Loucy (cell line): ENCODE data around the gene PRKN.

Experiments
- H2AFZ ChIP-seq: fragments of 200-600 bp; sonication (generic); 2 replicates; pipeline ENCODE4 v1.6.0; 2016; ENCODE audit warnings: antibody characterized with exemption, mild to moderate bottlenecking, low read length, moderate library complexity
- H3F3A ChIP-seq: fragments of 200-600 bp; 2 replicates; pipeline ENCODE4 v1.6.0; 2016; ENCODE audit warnings: antibody characterized with exemption, low read depth, mild to moderate bottlenecking
- H3K27me3 ChIP-seq: fragments of 200-600 bp; sonication (generic); 2 replicates; pipeline ENCODE4 v1.6.1; 2014; ENCODE audit warnings: low read length, mild to moderate bottlenecking; ENCODE audit not compliant: insufficient read depth, poor library complexity, severe bottlenecking
- H3K36me3 ChIP-seq: fragments of 200-600 bp; sonication (generic); 2 replicates; pipeline ENCODE4 v1.6.1; 2016; ENCODE audit warnings: low read length; ENCODE audit not compliant: insufficient read depth
- H3K4me1 ChIP-seq: fragments of 200-600 bp; sonication (generic); 2 replicates; pipeline ENCODE4 v1.5.1; 2014; ENCODE audit warnings: low read length, mild to moderate bottlenecking; ENCODE audit not compliant: insufficient read depth, poor library complexity, severe bottlenecking
- H3K4me2 ChIP-seq: fragments of 200-600 bp; sonication (generic); 2 replicates; pipeline ENCODE4 v1.6.0; 2014; ENCODE audit warnings: antibody characterized with exemption, low read length, low read depth, mild to moderate bottlenecking; ENCODE audit not compliant: poor library complexity, severe bottlenecking
- H3K4me3 ChIP-seq: fragments of 200-600 bp; sonication (generic); 2 replicates; pipeline ENCODE4 v1.5.1; 2014; ENCODE audit warnings: low read length, mild to moderate bottlenecking, mixed read lengths; ENCODE audit not compliant: poor library complexity, severe bottlenecking
- H3K79me2 ChIP-seq: fragments of 200-600 bp; sonication (generic); 2 replicates; pipeline ENCODE4 v1.6.1; 2014; ENCODE audit warnings: low read length; ENCODE audit not compliant: insufficient read depth
- H3K9ac ChIP-seq: fragments of 200-600 bp; sonication (generic); 2 replicates; pipeline ENCODE4 v1.6.0; 2014; ENCODE audit warnings: mild to moderate bottlenecking, low read depth, low read length, moderate library complexity; ENCODE audit not compliant: poor library complexity, severe bottlenecking
- H3K9me2 ChIP-seq: fragments of 200-600 bp; sonication (generic); replicated peaks from 2 replicates; pipeline ENCODE4 v1.6.1; 2016; ENCODE audit warnings: low read depth, low read length, mixed read lengths
- H3K9me3 ChIP-seq: fragments of 200-600 bp; sonication (generic); 2 replicates; pipeline ENCODE4 v1.6.1; 2014; ENCODE audit warnings: mild to moderate bottlenecking, antibody characterized with exemption, low read length, low read depth; ENCODE audit not compliant: insufficient read depth
- H4K20me1 ChIP-seq: fragments of 200-600 bp; sonication (generic); 2 replicates; pipeline ENCODE4 v1.6.0; 2014; ENCODE audit warnings: antibody characterized with exemption, low read length, mild to moderate bottlenecking; ENCODE audit not compliant: insufficient read depth, poor library complexity, severe bottlenecking
- EZH2phosphoT487 ChIP-seq: fragments of 200-600 bp; IDR thresholded peaks from 2 replicates; pipeline ENCODE4 v1.6.1; 2018; ENCODE audit warnings: antibody characterized with exemption, mild to moderate bottlenecking, moderate library complexity, borderline replicate concordance
- TF ChIP-seq, protein P1 (sequence below): fragments of 200-600 bp; sonication (generic); conservative IDR thresholded peaks from 2 replicates; pipeline ENCODE4 v1.5.1; 2014; ENCODE audit warnings: mild to moderate bottlenecking, antibody characterized with exemption, low read length

Gene PRKN

DNA sequence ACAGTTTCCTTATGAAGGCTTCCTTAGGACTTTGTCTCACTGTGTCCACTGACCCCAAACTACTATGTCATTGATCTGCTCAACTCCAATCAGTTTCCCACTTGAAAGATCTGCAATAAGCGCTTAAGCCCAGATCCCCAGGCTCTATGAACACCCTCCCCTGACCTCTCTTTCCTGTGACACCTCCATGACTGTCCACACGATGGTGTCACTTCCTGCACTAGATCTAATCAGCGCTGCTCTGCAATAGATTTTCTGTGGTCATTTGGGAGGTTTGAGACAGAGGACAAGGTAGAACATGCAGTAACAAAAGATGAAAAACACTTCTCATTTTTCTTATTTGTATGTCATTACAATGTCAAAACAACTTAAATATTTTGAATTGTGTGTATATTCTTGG, 1149.1 kb downstream of the PRKN start:
- no peaks in the 10 kb centered on the region for H3K4me1 ChIP-seq
- H3K4me2 ChIP-seq, result no peak overlapping the region
- no peaks in the 10 kb centered on the region for H3F3A ChIP-seq
- no peak overlapping the region for H2AFZ ChIP-seq
- no peak overlapping the region for H3K9ac ChIP-seq
- TF ChIP-seq, protein P1, sequence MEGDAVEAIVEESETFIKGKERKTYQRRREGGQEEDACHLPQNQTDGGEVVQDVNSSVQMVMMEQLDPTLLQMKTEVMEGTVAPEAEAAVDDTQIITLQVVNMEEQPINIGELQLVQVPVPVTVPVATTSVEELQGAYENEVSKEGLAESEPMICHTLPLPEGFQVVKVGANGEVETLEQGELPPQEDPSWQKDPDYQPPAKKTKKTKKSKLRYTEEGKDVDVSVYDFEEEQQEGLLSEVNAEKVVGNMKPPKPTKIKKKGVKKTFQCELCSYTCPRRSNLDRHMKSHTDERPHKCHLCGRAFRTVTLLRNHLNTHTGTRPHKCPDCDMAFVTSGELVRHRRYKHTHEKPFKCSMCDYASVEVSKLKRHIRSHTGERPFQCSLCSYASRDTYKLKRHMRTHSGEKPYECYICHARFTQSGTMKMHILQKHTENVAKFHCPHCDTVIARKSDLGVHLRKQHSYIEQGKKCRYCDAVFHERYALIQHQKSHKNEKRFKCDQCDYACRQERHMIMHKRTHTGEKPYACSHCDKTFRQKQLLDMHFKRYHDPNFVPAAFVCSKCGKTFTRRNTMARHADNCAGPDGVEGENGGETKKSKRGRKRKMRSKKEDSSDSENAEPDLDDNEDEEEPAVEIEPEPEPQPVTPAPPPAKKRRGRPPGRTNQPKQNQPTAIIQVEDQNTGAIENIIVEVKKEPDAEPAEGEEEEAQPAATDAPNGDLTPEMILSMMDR, result no peak
- no peak for TF ChIP-seq EZH2phosphoT487
- no peak overlapping the region for H3K4me3 ChIP-seq
- H3K36me3 ChIP-seq, result no peaks in the 10 kb centered on the region
- H3K9me3 ChIP-seq, result no peaks in the 10 kb centered on the region
- H3K79me2 ChIP-seq, result no peaks in the 10 kb centered on the region
- no peaks in the 10 kb centered on the region for H3K27me3 ChIP-seq
- no peaks in the 10 kb centered on the region for H3K9me2 ChIP-seq
- no peaks in the 10 kb centered on the region for H4K20me1 ChIP-seq

DNA sequence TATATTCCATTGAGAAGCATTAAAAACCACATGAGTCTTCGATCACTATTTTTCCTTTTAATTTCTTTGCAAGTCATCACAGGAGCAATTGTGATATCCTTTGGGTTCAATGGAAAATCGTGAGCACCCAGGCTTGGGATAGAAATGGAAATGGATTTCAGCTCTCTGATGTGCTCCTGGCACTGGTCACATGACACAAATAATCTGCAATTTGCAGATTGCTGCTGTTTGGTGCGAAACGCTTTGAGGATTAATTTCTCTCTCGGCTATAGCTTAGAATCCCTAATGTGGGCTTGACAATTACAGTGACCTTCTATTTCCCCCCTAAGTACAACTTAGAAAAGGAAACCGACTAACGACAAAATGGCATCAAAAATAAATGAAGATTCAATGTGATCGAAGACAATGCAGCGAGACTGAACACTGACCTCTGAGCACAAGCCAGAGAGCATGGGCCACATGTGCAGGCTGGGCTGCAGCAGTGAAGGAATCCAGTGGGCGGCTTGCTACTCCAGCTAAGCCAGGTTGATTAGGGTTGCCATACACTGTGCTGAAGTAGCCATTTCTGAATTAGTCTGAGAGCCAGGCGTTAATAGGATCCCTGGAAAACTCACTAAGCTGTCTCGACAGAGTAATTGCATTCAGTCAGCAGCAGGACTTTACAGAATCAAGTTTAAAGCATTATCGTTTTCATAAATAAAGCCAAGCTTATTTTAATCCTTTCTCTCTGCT, 1151.9 kb downstream of the PRKN start:
- Histone ChIP-seq H3K36me3 (no peaks in the 10 kb centered on the region), H3K4me2 (no peak overlapping the region), H3K9me3 (no peaks in the 10 kb centered on the region), H3K9me2 (no peaks in the 10 kb centered on the region), H3K9ac (no peak overlapping the region), H2AFZ (no peak overlapping the region), H3K27me3 (no peaks in the 10 kb centered on the region), H4K20me1 (no peaks in the 10 kb centered on the region), H3F3A (no peaks in the 10 kb centered on the region), H3K4me3 (no peak overlapping the region), H3K4me1 (no peaks in the 10 kb centered on the region), H3K79me2 (no peaks in the 10 kb centered on the region)
- TF ChIP-seq, protein P1, result no peak
- no peak for TF ChIP-seq EZH2phosphoT487

- Histone ChIP-seq H3K27me3 (no peaks in the 10 kb centered on the region), H3K4me2 (no peak overlapping the region), H2AFZ (no peak overlapping the region), H3K9me3 (no peaks in the 10 kb centered on the region; the same call in 1 of the 2 replicates), H3K4me1 (no peaks in the 10 kb centered on the region), H3F3A (no peaks in the 10 kb centered on the region), H3K36me3 (no peaks in the 10 kb centered on the region), H4K20me1 (no peaks in the 10 kb centered on the region), H3K4me3 (no peak overlapping the region), H3K79me2 (no peaks in the 10 kb centered on the region), H3K9me2 (no peaks in the 10 kb centered on the region), H3K9ac (no peak overlapping the region)
- TF ChIP-seq, protein P1, result no peak
- TF ChIP-seq EZH2phosphoT487, result no peak
These were observed 1158.6 kb downstream of the PRKN start for GRCh38 chr6:161568885-161569456.
